Measurements from ENCODE around the gene DHX32. TPM values are rescaled to one million over a fixed set of nuclear protein-coding genes. Genes with fewer than 3 reads are reported as not detected.

The DHX32 gene
- total RNA-seq, 1 donor from 2014 or later = 39.4 TPM

GRCh38 chr10:125868372-125868975, 12.6 kb downstream of the DHX32 start:
- no peak overlapping the region for H3K9ac ChIP-seq (ENCODE audit: low read length)
- H3K9me3 ChIP-seq (ENCODE audit: insufficient read depth, low read depth, low read length) = no peaks in the 10 kb centered on the region
- Mint-ChIP-seq H3K27ac (ENCODE audit: unreplicated experiment) (no peak overlapping the region), H3K36me3 (ENCODE audit: low read depth, unreplicated experiment) (peaks cover 6% of the 10 kb centered on the region), H3K27me3 (ENCODE audit: low read depth, unreplicated experiment) (no peaks in the 10 kb centered on the region), H3K4me3 (ENCODE audit: unreplicated experiment) (no peak overlapping the region), H3K9me3 (ENCODE audit: unreplicated experiment) (no peaks in the 10 kb centered on the region), H3K4me1 (ENCODE audit: low read depth, unreplicated experiment) (peaks cover 7% of the 10 kb centered on the region)
- peaks cover 7% of the 10 kb centered on the region for H3K36me3 ChIP-seq (ENCODE audit: insufficient read depth, low read length)
- H3K27me3 ChIP-seq (ENCODE audit: insufficient read depth, low read length) = no peaks in the 10 kb centered on the region
- DNase-seq (ENCODE audit: low read depth) = peak; percentile 53
- FAIRE-seq = peak; percentile 90
- no peak overlapping the region for H2AFZ ChIP-seq (ENCODE audit: low read depth, low read length)
- H3K27ac ChIP-seq (ENCODE audit: low read depth, low read length) = no peak overlapping the region
- TF ChIP-seq EZH2 (IDR thresholded peaks at IDR 0.05; ENCODE audit: insufficient read depth, low read length) = no peak
- TF ChIP-seq CTCF (IDR thresholded peaks at IDR 0.05; ENCODE audit: insufficient read depth, low read depth, low read length) = peak; percentile 98
- H3K4me3 ChIP-seq (ENCODE audit: insufficient read depth, low read depth, low read length) = no peak overlapping the region
- H3K4me1 ChIP-seq (ENCODE audit: insufficient read depth, low read length) = no peaks in the 10 kb centered on the region
- H3K79me2 ChIP-seq (ENCODE audit: insufficient read depth, low read length) = no peaks in the 10 kb centered on the region
- no peak overlapping the region for H3K4me2 ChIP-seq (ENCODE audit: low read length)
- H4K20me1 ChIP-seq (ENCODE audit: insufficient read depth, low read length) = peaks cover 6% of the 10 kb centered on the region

- no peaks in the 10 kb centered on the region for H3K9me3 Mint-ChIP-seq (ENCODE audit: unreplicated experiment)
- no peak overlapping the region for H3K9ac ChIP-seq (ENCODE audit: low read length)
- H3K36me3 Mint-ChIP-seq (ENCODE audit: low read depth, unreplicated experiment) = peaks cover 3% of the 10 kb centered on the region
- H3K4me2 ChIP-seq (ENCODE audit: low read length) = no peak overlapping the region
- no peak overlapping the region for H3K4me3 Mint-ChIP-seq (ENCODE audit: unreplicated experiment)
- no peaks in the 10 kb centered on the region for H3K79me2 ChIP-seq (ENCODE audit: insufficient read depth, low read length)
- H3K4me3 ChIP-seq (ENCODE audit: insufficient read depth, low read depth, low read length) = no peak overlapping the region
- peaks cover 2% of the 10 kb centered on the region for H4K20me1 ChIP-seq (ENCODE audit: insufficient read depth, low read length)
- DNase-seq (ENCODE audit: low read depth) = no peak
- TF ChIP-seq CTCF (IDR thresholded peaks at IDR 0.05; ENCODE audit: insufficient read depth, low read depth, low read length) (no peak), EZH2 (IDR thresholded peaks at IDR 0.05; ENCODE audit: insufficient read depth, low read length) (no peak)
- H2AFZ ChIP-seq (ENCODE audit: low read depth, low read length) = no peak overlapping the region
- no peaks in the 10 kb centered on the region for H3K27me3 Mint-ChIP-seq (ENCODE audit: low read depth, unreplicated experiment)
- peaks cover 7% of the 10 kb centered on the region for H3K36me3 ChIP-seq (ENCODE audit: insufficient read depth, low read length)
- no peaks in the 10 kb centered on the region for H3K4me1 ChIP-seq (ENCODE audit: insufficient read depth, low read length)
- no peaks in the 10 kb centered on the region for H3K9me3 ChIP-seq (ENCODE audit: insufficient read depth, low read depth, low read length)
- no peak overlapping the region for H3K27ac Mint-ChIP-seq (ENCODE audit: unreplicated experiment)
- no peak overlapping the region for H3K27ac ChIP-seq (ENCODE audit: low read depth, low read length)
- H3K4me1 Mint-ChIP-seq (ENCODE audit: low read depth, unreplicated experiment) = peaks cover 6% of the 10 kb centered on the region
- FAIRE-seq = no peak
- H3K27me3 ChIP-seq (ENCODE audit: insufficient read depth, low read length) = no peaks in the 10 kb centered on the region
These were observed 14.6 kb downstream of the DHX32 start for GRCh38 chr10:125866421-125867029.

GRCh38 chr10:125865120-125865519, 16.0 kb downstream of the DHX32 start:
- H3K27me3 ChIP-seq (ENCODE audit: insufficient read depth, low read length) = no peaks in the 10 kb centered on the region
- H3K4me3 ChIP-seq (ENCODE audit: insufficient read depth, low read depth, low read length) = no peak overlapping the region
- no peaks in the 10 kb centered on the region for H3K9me3 ChIP-seq (ENCODE audit: insufficient read depth, low read depth, low read length)
- H3K9ac ChIP-seq (ENCODE audit: low read length) = no peak overlapping the region
- Mint-ChIP-seq H3K4me1 (ENCODE audit: low read depth, unreplicated experiment) (no peaks in the 10 kb centered on the region), H3K4me3 (ENCODE audit: unreplicated experiment) (no peak overlapping the region), H3K9me3 (ENCODE audit: unreplicated experiment) (no peaks in the 10 kb centered on the region), H3K27ac (ENCODE audit: unreplicated experiment) (no peak overlapping the region), H3K36me3 (ENCODE audit: low read depth, unreplicated experiment) (peaks cover 4% of the 10 kb centered on the region), H3K27me3 (ENCODE audit: low read depth, unreplicated experiment) (no peaks in the 10 kb centered on the region)
- no peaks in the 10 kb centered on the region for H4K20me1 ChIP-seq (ENCODE audit: insufficient read depth, low read length)
- no peak for FAIRE-seq
- no peak overlapping the region for H3K4me2 ChIP-seq (ENCODE audit: low read length)
- H3K27ac ChIP-seq (ENCODE audit: low read depth, low read length) = no peak overlapping the region
- no peaks in the 10 kb centered on the region for H3K4me1 ChIP-seq (ENCODE audit: insufficient read depth, low read length)
- no peak for DNase-seq (ENCODE audit: low read depth)
- TF ChIP-seq CTCF (IDR thresholded peaks at IDR 0.05; ENCODE audit: insufficient read depth, low read depth, low read length) (no peak), EZH2 (IDR thresholded peaks at IDR 0.05; ENCODE audit: insufficient read depth, low read length) (no peak)
- H3K79me2 ChIP-seq (ENCODE audit: insufficient read depth, low read length) = no peaks in the 10 kb centered on the region
- H2AFZ ChIP-seq (ENCODE audit: low read depth, low read length) = no peak overlapping the region
- peaks cover 7% of the 10 kb centered on the region for H3K36me3 ChIP-seq (ENCODE audit: insufficient read depth, low read length)
